ENCODE measurements around the gene PARD3.
"Not testable (repeated sequence)": the region's sequence is repeated elsewhere in the genome, so short reads cannot be mapped to it uniquely, and the experiment has no call there.

PARD3 gene

DNA sequence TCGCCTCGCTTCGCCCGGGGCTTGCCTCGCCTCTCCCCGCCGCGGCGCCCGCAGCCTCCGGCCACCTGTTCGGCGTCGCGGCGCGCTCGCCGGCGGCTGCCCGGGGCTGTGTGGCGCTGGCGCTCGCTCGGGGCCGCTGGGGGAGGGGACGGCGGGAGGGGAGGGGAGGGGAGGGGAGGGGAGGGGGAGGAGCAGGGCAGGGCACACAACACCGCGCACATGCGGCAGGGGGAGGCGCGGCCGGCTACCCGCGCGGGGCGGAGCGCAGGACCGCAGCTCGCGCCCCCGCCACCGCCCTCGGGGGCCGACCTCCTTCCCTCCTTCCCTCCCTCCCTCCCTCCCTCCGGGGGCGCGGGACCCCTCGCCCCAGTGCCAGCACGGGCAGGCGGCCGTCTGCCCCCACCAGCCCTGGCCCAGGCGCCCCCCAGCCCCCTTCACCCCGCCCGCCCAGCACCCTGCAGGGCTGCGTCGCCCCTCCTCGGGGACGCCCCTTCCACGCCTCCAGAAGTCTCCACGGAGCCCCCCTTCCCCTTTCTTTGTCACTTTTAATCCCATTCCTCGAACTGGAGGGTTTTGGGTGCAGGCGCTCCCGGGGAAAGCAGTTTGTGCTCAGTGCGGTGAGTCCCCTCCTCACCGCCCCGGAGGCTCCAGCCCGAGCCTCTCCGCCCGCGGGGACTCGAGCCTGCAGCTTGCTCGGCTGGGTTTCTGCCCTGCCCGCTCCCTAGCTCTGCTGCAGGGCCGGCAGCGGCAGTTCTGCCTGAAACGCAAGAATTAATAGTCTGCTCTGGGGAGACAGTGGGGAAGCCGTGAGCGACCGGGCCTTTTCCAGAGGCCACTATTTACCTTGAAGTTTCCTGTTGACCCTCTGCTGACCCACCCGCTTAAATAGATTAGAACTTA is at the start of gene PARD3:
Gene PARD3, minus strand, starts transcription at position 112 of the 900 bp plus-strand sequence. CDS start 301 bp downstream, outside the sequence.
- no peak for DNase-seq

DNA sequence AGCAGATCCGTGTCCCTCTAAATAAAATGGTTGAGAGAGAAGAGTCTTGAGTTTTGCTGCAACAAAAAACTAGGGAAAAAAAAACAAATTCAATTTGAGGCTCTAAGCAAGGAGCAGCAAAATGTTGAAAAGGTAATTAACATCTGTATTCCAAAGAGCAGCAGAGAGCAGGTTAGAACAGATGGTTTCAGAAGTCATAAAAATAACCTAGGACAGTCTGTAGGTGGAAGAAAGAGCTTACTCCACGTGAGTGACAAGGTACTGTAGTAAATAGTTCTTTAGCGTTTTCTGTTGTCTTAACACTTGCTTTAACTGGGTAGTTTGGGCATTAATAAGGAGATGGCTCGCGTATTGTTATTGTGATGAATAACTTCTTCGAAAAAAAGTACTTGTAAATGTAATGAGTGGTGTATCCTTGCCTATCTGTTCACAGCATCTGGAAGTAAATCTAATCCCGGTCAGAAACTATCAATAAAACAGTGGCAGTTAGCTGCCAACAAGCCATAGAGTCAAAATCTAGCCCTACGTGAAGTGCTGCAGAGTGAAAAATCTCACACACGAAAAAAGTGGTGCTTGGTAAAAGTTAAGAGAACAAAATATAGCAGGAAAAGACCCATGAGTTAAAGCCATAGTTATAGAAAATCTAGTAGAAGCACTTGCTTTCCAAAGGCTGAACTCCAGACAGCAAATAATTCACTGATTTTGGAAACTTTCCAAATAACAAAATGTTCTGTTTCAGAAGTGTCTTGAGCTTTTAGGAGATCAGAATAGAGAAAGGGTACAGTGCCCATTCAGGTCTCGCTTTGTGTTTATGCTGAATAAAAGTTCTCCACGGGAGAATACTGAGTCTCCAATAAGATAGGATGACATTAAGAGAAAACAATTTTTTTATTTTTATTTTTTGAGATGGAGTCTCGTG is 49.3 kb upstream of the PARD3 start:
- DNase-seq = no peak

DNA sequence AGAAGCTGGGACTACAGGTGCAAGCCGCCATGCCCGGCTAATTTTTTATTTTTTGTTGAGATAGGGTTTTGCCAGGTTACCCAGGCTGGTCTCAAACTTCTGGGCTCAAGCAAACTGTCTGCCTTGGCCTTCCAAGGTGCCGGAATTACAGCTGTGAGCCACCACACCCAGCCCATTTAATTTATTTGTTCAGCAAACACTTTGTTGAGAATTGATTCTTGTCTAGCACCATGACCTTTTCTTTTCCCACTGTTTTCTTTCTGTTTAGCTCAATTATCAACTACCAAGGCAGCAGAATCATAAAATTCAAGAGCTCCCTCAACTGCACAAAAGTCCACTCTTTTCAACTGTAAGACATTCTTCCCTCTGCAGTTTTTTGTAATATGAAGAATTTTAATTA is 47.8 kb upstream of the PARD3 start:
- no peak for DNase-seq

DNA sequence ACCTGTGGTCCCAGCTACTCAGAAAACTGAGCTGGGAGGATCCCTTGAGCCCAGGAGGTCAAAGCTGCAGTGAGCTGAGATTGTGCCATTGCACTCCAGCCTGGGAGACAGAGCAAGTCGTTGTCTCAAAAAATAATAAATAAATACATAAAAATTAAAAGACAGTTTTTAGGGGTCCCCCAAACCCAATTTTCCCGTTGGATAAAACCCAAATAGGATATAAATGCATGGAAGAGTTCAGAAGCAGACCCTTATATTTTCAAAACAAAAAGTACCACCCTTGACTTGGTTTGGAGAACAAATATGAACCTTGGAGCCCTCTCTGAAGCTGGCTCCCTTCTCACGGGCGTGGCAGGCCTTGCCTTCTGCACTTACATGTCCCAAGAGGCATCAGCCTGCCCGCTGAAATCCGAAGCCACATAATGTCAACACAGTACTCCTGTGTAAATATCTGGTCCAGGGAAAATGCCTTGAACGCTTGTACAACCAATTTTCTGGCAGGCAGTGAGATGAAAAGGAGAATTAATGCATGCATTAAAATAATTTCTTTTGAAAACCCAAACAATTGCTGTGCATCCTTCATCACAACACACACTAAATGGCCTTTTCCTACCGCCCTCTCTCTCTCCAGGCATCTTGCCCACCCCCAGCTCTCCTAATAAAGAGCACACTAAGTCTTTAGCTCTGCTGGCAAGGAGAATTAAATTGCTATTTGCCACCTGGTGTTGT is 46.4 kb upstream of the PARD3 start:
- no peak for DNase-seq

DNA sequence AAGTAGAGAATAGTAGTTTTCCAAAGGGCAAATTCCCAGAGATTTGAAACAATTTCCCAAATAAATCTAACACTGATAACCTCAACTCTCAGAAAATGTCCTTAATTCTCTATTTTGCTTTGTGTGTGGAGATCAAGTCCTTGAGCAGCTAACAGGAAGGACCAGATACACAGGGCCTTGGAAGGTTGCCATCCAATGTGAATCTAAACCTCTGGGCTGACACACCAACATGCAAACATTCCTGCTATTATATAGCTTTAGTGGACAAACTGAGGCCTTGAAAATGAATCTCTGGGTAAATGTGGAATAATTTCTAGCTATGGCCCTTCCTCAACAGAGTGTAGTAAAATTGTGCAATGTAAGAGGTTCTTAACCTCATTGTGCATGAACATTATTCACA is 44.1 kb upstream of the PARD3 start:
- no peak for DNase-seq

DNA sequence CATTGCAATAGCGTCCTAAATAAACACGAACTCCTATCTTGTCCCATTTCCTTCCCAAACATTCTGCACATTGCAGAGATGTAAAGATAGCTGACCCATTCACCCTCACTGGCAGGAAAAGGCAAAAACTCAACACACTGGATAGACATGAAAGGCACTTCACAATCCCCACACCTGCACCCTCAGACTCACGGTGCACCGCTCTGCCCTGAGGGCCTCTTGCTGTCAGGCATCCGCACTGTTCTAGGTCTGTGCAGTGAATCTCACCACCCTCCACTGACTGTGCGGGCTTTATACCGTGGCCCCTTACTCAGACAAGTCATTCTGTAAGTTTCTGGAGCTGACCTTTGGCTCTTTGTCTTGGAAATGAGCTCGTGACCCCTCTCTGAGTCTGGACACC is 42.9 kb upstream of the PARD3 start:
- no peak for DNase-seq

DNA sequence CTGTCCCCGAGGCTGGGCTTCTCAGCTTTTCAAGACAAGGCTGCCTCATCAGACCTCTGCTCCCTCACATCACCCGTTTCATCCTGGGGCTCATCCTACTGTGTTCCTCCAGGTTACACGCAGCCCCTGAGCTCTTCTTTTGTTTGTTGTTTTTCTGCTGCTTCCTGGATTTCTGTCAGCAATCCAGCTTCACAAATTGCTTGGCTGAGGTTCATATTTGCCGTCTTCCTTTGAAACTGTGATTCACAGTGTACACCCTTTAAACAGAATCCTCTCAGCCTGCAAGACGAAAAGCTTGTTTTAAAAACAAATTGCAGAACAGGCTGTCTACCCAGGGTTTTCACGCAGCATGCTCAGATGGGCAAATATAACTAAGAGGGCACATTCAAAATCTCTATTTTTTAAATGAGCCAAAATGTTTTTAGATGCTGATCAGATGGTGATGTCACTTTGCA is 39.1 kb upstream of the PARD3 start:
- DNase-seq = no peak

DNA sequence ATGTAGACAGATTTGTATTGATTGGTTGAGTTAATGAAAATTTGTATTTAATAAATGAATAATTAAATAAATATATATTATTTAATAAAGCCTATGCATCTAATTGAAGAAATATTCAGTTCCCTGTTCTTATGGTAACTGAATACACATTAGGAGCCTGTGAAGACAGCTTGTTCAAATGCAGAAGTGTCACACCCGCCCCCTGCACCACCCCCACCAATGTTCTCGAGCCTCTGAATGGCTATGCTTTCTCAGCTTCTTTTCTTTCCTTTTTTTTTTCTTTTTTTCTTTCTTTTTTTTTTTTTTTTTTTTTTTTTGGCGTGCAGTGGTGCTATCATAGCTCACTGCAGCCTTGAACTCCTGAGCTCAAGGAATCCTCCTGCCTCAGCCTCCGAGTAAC is 38.3 kb upstream of the PARD3 start:
- no peak for DNase-seq

DNA sequence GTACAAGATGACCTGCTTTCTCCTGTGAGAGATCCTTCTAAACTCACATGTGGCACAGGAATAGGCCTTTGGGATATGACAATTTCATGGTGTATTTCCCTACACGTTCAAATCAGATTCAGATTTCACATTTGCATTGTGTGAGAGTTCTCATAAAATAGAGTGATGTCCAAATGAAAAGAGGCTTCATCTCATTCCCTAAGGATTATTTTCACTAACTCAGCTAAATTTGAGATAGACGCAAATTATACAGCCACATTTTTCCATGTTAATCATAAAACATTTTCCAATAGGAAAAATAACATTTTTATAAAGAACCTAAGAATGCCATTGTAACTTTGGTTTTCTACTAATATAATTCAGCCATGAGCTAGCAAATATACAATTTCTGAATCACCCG is 35.5 kb upstream of the PARD3 start:
- no peak for DNase-seq

DNA sequence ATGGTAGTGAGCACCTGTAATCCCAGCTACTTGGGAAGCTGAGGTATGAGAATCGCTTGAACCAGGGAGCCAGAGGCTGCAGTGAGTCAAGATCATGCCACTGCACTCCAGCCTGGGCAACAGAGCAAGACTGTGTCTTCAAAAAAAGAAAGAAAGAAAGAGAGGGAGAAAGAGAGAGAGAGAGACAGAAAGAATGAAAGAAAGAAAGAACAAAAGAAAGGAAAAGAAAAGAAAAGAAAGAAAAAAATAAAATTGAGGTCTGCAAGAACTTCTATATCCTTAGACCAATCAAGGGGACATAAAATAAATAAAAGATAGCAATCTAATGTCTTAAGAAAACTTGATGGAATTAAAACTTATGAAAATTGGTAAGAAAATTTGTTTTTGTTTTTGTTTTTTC is 34.9 kb upstream of the PARD3 start:
- DNase-seq = no peak

DNA sequence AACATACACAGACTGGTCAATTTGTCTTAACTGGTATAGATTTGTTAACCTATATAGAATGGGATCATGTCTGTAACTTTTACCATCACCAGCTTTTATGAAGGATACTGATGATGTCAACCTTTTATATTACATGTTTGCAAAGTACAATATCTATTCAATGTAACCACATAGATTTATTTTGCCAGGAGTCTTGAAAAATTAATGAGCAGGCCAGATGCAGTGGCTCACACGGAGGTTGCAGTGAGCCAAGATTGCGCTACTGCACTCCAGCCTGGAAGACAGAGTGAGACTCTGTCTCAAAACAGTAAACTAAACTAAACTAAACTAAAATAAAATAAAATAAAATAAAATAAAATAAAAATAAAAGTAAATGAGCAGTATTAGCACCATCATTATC is 30.0 kb upstream of the PARD3 start:
- no peak for DNase-seq

DNA sequence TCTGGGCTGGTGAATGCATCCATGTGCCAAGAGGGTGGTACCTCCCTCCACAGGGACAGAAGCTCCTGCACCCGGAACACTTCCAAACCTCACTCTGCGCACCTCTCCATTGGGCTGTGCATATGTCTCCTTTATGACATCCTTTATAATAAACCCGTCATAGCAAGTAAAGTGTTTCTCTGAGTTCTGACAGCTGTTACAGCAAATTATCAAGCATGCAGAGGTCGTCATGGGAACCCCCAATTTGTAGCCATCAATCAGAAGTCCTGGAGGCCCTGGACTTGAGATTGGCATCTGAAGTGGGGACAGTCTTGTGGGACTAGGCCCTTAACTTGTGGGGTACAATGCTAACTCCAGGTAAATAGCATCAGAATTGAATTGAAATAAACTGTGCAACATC is 29.4 kb upstream of the PARD3 start:
- DNase-seq = no peak

DNA sequence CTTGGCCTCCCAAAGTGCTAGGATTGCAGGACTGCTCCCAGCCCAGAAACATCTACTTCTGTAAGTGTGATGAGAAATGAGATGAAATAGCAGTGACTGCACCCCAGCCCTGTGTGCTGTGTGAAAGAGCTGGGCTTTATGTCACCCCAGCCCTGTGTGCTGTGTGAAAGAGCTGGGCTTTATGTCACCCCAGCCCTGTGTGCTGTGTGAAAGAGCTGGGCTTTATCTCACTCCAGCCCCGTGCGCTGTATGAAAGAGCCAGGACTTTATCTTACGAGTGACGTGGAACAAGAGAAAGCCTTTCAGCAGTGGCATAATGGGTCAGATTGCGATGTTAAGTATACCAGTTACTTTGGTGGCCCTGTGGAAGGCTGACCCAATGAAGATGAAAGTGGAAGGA is 28.4 kb upstream of the PARD3 start:
- DNase-seq = not testable (repeated sequence)

DNA sequence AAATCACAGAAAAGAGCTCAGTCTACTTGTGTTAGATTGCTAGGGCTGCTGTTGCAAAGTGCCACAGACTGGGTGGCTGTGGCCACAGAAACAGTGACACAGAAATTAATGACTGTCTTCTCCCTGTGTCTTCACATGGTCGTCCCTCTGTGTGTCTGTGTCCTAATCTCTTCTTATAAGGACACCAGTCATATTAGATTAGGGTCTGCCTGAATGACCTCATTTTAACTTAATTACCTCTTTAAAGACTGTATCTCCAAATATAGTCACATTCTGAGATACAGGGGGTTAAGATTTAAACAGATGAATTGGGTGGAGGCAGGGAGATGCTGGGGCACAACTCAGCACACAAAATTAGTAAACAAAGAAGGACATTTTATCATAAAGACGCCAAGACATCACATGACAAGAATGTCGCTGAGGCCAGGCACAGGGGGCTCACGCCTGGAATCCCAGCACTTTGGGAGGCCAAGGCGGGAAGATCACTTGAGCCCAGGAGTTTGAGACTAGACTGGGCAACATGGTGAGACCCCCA is 23.3 kb upstream of the PARD3 start:
- DNase-seq = no peak

DNA sequence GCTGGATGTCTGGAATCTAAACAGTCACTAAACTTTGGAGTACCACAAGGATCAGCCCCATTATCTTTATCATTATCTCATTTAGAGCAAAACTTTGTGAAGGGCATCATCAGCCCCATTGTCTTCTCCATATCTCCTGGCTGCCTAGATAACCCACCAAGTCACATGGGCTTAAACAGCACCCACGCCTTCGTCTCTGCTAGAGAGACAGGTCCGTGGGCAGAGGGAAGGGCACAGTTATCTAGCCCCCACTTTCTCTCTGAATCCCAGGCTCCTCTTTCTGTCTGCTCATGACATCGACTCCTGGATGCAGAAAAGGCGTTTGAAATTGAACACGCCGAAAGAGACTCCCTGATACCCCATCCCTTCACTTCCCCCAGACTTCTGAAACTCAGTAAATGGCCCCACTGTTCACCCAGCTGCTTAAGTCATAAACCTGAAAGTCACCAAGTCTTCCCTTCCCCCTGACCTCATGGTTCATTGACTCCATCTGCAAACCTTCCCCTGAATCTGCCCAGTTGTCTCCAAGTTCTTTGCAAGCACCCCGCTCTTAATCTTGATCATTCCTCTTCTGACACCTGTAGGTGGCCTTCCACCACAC is 20.9 kb upstream of the PARD3 start:
- no peak for DNase-seq

DNA sequence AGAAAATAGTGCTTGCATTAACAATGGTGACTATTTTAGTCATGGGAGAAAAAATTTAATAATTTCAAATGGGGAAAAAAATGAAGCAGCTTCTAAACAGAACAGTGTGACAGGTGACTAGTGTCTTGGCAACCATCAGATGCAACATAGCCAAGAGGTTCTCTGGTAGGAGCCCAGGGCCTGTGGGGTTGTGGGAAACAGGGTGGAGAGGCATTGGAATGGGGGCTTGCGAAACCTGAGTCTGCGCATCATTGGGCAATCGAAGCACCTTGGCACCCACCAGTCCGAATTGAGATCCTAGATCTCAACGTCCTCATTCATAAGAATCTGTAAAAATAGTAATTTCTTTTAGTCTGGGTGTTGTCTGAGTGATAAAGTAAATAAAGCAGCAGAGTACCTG is 19.2 kb upstream of the PARD3 start:
- no peak for DNase-seq

DNA sequence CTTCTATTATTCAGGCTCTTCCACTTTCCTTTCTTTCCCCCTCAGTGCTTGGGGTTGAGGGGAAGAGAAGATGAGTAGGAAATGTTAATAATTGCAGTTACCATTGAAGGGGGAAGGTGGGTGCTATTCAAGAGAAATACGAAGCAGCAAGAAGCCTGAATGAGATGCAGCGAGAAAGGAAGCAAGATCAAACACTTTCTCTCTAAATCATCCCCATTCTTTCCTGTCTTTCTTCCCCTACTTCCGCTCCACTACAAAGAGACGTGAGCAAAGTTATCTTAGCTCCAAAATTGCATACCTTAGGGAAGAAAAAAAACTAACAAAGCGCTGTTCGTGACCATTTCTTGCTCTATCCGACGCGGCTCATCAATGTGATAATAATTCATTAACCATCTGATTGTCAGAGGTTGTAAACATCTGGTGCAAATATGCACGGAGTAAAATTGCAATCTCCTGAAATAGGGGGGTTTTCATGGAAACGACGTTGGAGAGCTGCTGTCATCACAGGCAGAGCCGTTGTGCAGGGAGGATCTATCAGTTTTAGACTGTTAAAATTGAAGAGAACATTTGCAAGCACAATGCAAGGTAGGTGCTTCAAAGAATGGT is 15.2 kb upstream of the PARD3 start:
- DNase-seq = no peak

DNA sequence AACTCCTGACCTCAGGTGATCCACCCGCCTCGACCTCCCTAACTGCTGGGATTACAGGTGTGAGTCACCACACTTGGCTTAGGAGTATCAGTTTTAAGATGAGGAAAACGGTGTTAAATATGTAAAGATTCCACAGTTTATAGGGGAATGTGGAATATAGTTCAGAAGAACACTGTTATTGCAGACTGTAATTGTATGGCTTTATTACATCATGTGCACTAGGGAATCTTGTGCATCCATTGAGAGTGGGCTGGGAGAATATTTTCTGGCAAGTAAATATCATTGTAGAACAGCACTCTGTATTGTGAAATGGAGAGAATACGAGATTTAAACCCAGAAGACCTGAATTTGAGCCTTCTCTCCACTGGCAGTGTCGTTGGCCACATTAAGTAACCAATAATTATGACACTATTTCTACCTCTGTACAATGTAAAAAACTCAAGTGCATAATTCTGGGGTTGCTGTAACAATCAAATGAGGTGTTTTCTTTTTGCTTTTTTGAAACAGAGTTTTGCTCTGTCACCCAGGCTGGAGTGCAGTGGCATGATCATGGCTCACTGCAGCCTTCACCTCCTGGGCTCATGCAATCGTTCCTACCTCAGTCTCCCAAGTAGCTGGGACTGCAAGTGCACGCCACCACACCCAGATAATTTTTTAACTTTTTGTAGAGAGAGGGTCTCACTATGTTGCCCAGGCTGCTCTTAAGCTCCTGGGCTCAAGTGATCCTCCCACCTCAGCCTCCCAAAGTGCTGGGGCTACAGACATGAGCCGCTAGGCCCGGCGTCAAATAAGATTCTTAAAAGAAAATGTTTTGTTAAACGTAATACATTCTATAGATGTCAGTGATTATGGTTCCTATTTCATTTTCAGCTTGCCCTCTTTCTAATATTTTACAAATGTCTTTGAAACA is 12.0 kb upstream of the PARD3 start:
- DNase-seq = no peak

DNA sequence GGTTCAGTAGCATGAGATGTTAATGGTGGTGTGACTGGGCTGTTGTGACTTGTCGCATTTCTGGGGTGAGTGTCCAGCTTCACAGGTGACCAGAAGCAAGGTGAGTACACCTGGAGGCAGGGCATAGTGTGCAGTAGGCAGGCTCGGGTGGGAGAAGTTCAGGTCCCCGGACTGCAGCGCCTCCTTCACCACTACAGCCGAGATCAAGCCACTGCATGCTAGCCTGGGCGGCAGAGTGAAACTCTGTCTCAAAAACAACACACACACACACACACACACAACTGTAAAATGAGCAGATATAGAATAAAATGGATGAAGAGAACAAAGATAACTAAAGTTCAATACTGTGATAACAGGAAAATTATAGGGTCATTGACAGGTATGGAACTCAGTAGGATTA is 11.1 kb upstream of the PARD3 start:
- DNase-seq = no peak

DNA sequence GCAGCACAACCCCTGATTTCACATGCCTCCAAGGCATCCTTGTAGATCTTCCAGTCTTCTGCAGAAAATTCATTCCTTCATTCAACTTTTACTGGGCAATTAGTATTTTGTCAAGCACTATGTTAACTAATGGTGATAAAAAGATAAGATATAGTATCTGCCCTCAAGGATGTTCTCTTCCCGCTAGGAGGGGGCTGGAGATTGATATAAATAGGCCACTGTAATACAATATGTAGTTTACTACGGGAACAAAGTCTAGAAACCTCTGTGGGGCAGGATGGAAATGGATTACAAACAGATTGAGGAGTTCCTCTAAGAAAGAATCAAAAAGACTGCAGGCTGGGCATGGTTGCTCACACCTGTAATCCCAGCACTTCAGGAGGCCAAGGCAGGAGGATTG is 10.3 kb upstream of the PARD3 start:
- DNase-seq = no peak

DNA sequence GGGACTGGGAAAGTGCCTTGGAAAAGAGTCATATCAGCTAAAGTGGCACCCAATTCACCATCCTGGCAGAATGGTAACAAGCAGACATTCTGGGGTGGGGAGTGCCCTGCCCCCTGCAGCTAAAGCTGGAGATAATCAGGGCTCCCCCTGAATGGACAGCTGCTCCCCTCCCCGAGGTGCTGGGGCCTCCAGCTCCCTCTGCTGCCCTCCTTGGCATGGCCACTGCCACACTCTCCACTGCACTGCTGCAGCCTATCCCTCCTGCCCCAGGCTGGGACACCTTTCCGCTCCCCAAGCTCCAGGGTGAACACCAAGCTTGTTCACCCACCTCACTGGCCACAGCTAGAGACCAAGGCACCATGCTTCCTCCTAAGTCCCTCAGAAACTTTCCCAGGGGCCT is 9.8 kb upstream of the PARD3 start:
- no peak for DNase-seq
